H9 (cell line): Measurements from ENCODE around the gene CHAF1B. TPM values are rescaled to one million over a fixed set of nuclear protein-coding genes. Genes with fewer than 3 reads are reported as not detected.

Experiments
- DNase-seq: peaks from one replicate; pipeline ENCODE4 v3.0.0-alpha.2; 2017
- H2AFZ ChIP-seq: one replicate; pipeline ENCODE4 v1.6.1; 2013; ENCODE audit warnings: mild to moderate bottlenecking, low read length, control low read depth, moderate library complexity
- H2AK5ac ChIP-seq: 2 replicates; pipeline ENCODE4 v1.6.1; 2013; ENCODE audit warnings: low read length, control low read depth, mixed read lengths; ENCODE audit not compliant: insufficient read length
- H2BK120ac ChIP-seq: one replicate; pipeline ENCODE4 v1.6.1; 2013; ENCODE audit warnings: low read depth, mild to moderate bottlenecking, low read length, control low read depth, inconsistent platforms; ENCODE audit not compliant: poor library complexity, severe bottlenecking
- H2BK12ac ChIP-seq: 2 replicates; pipeline ENCODE4 v1.6.1; 2013; ENCODE audit warnings: low read length, control low read depth, mixed read lengths, low read depth; ENCODE audit not compliant: insufficient read length
- H2BK15ac ChIP-seq: 2 replicates; pipeline ENCODE4 v1.6.1; 2013; ENCODE audit warnings: low read depth, low read length, control low read depth
- H2BK20ac ChIP-seq: one replicate; pipeline ENCODE4 v1.6.1; 2013; ENCODE audit warnings: low read depth, mild to moderate bottlenecking, low read length, control low read depth, inconsistent platforms; ENCODE audit not compliant: poor library complexity, severe bottlenecking
- H2BK5ac ChIP-seq: 2 replicates; pipeline ENCODE4 v1.6.1; 2013; ENCODE audit warnings: low read length, control low read depth, mixed read lengths; ENCODE audit not compliant: insufficient read length
- H3K14ac ChIP-seq: 2 replicates; pipeline ENCODE4 v1.6.1; 2013; ENCODE audit warnings: low read length, control low read depth; ENCODE audit not compliant: insufficient read depth
- H3K18ac ChIP-seq: 2 replicates; pipeline ENCODE4 v1.6.1; 2013; ENCODE audit warnings: low read depth, mild to moderate bottlenecking, mixed read lengths, low read length, control low read depth; ENCODE audit not compliant: insufficient read length
- H3K23ac ChIP-seq: 2 replicates; pipeline ENCODE4 v1.6.1; 2013; ENCODE audit warnings: low read length, control low read depth, mixed read lengths, low read depth; ENCODE audit not compliant: insufficient read length
- H3K23me2 ChIP-seq: 2 replicates; pipeline ENCODE4 v1.6.1; 2013; ENCODE audit warnings: low read depth, mild to moderate bottlenecking, mixed read lengths, low read length, control low read depth; ENCODE audit not compliant: insufficient read length, poor library complexity, severe bottlenecking
- H3K27ac ChIP-seq: 2 replicates; pipeline ENCODE4 v1.5.1; 2013; ENCODE audit warnings: low read length, control low read depth, mixed read lengths, low read depth; ENCODE audit not compliant: insufficient read length
- H3K27me3 ChIP-seq: 2 replicates; pipeline ENCODE4 v1.6.1; 2013; ENCODE audit warnings: low read length, control low read depth, inconsistent platforms; ENCODE audit not compliant: insufficient read depth
- H3K4ac ChIP-seq: 2 replicates; pipeline ENCODE4 v1.6.1; 2013; ENCODE audit warnings: low read depth, mild to moderate bottlenecking, control low read depth, inconsistent platforms, low read length, moderate library complexity
- H3K4me1 ChIP-seq: 2 replicates; pipeline ENCODE4 v1.6.1; 2013; ENCODE audit warnings: low read length, control low read depth, inconsistent platforms; ENCODE audit not compliant: insufficient read depth
- H3K4me2 ChIP-seq: 2 replicates; pipeline ENCODE4 v1.6.1; 2013; ENCODE audit warnings: low read length, control low read depth, mixed read lengths; ENCODE audit not compliant: insufficient read length, insufficient read depth
- H3K56ac ChIP-seq: 2 replicates; pipeline ENCODE4 v1.6.1; 2013; ENCODE audit warnings: low read depth, mild to moderate bottlenecking, mixed read lengths, low read length, control low read depth; ENCODE audit not compliant: insufficient read length
- H3K79me1 ChIP-seq: 2 replicates; pipeline ENCODE4 v1.6.1; 2013; ENCODE audit warnings: low read depth, mild to moderate bottlenecking, moderate library complexity, low read length, control low read depth, inconsistent platforms; ENCODE audit not compliant: insufficient read depth, poor library complexity, severe bottlenecking
- H3K79me2 ChIP-seq: 2 replicates; pipeline ENCODE4 v1.6.1; 2013; ENCODE audit warnings: low read length, control low read depth, inconsistent platforms; ENCODE audit not compliant: insufficient read depth
- H3K9ac ChIP-seq: 2 replicates; pipeline ENCODE4 v1.6.1; 2013; ENCODE audit warnings: low read length, control low read depth, mixed read lengths; ENCODE audit not compliant: insufficient read length; ENCODE audit errors: extremely low read depth
- H3K9me3 ChIP-seq: one replicate; pipeline ENCODE4 v1.6.1; 2013; ENCODE audit warnings: low read depth, low read length, inconsistent platforms; ENCODE audit not compliant: control insufficient read depth
- H3T11ph ChIP-seq: one replicate; pipeline ENCODE4 v1.6.1; 2013; ENCODE audit warnings: mild to moderate bottlenecking, low read length, control low read depth, inconsistent platforms
- H4K20me1 ChIP-seq: one replicate; pipeline ENCODE4 v1.6.1; 2013; ENCODE audit not compliant: control insufficient read depth, insufficient read length, insufficient read depth
- H4K5ac ChIP-seq: 2 replicates; pipeline ENCODE4 v1.6.1; 2013; ENCODE audit warnings: low read depth, mild to moderate bottlenecking, mixed read lengths, low read length, control low read depth; ENCODE audit not compliant: insufficient read length
- H4K8ac ChIP-seq: replicated peaks from 2 replicates; pipeline ENCODE4 v1.6.1; 2013; ENCODE audit warnings: low read length, control low read depth, mixed read lengths, low read depth; ENCODE audit not compliant: insufficient read length
- H4K91ac ChIP-seq: 2 replicates; pipeline ENCODE4 v1.6.1; 2013; ENCODE audit warnings: low read depth, mild to moderate bottlenecking, moderate library complexity, mixed read lengths, low read length, control low read depth; ENCODE audit not compliant: insufficient read length
- H3K27ac Mint-ChIP-seq, 3 experiments: 2 replicates in 2 of 3; 3 replicates in 1 of 3; pipeline ENCODE4 v1.8.0; 2020 to 2021; ENCODE audit warnings: mixed read lengths in 3 of 3, mild to moderate bottlenecking in 1 of 3, moderate library complexity in 1 of 3
- H3K27me3 Mint-ChIP-seq: 2 replicates; pipeline ENCODE4 v1.8.0; 2021; ENCODE audit warnings: low read depth, mild to moderate bottlenecking, moderate library complexity, mixed read lengths
- H3K36me3 Mint-ChIP-seq, 3 experiments: 2 replicates in 2 of 3; 3 replicates in 1 of 3; pipeline ENCODE4 v1.8.0; 2020 to 2021; ENCODE audit warnings: low read depth in 3 of 3, mixed read lengths in 3 of 3; ENCODE audit not compliant: insufficient read depth in 1 of 3
- H3K4me1 Mint-ChIP-seq, 2 experiments: 2 replicates each; pipeline ENCODE4 v1.8.0; 2020; ENCODE audit warnings: mixed read lengths in 2 of 2
- H3K4me3 Mint-ChIP-seq, 2 experiments: 2 replicates in 1 of 2; 3 replicates in 1 of 2; pipeline ENCODE4 v1.8.0; 2020 to 2021; ENCODE audit warnings: mild to moderate bottlenecking in 2 of 2, mixed read lengths in 2 of 2, moderate library complexity in 1 of 2
- H3K9me3 Mint-ChIP-seq, 2 experiments: 2 replicates in 1 of 2; 3 replicates in 1 of 2; pipeline ENCODE4 v1.8.0; 2020; ENCODE audit warnings: mild to moderate bottlenecking in 2 of 2, mixed read lengths in 2 of 2, moderate library complexity in 1 of 2
- WGBS: extraction: QIAGEN DNeasy Blood & Tissue Kit; methylation state at CpG from one replicate; pipeline ENCODE4 v1.1.7; 2013; ENCODE audit warnings: missing lambda C conversion rate, low lambda C conversion rate, mixed read lengths; ENCODE audit not compliant: insufficient read length; ENCODE audit errors: extremely low coverage; 5-methylcytosine and 5-hydroxymethylcytosine counted together
- total RNA-seq: library from RNA; stranded (reverse); gene quantifications from 2 replicates; pipeline ENCODE4 v1.2.1, GENCODE V29; 2021
- TF ChIP-seq, protein P1 (sequence below): fragments of 200-600 bp; sonication (generic); conservative IDR thresholded peaks from 3 replicates; pipeline ENCODE4 v1.8.0; 2021; ENCODE audit warnings: antibody characterized with exemption, mild to moderate bottlenecking

Gene CHAF1B
- total RNA-seq, 1 experiment from 2014 or later: 19.3 TPM

GRCh38 chr21:36430841-36431240, 45.6 kb downstream of the CHAF1B start:
- no peak overlapping the region; a peak in 1 of 7 replicates for H3K27ac Mint-ChIP-seq

More at GRCh38 chr21:36430841-36431240, 45.6 kb downstream of the CHAF1B start:
- H2AK5ac ChIP-seq: no peak overlapping the region
- H2BK12ac ChIP-seq: no peak overlapping the region
- H4K20me1 ChIP-seq: no peaks in the 10 kb centered on the region
- H3K56ac ChIP-seq: no peak overlapping the region
- H3K9me3 Mint-ChIP-seq: no peaks in the 10 kb centered on the region; a peak in 1 of 5 replicates
- no peak overlapping the region for H4K8ac ChIP-seq
- H4K5ac ChIP-seq: no peak overlapping the region
- no peak overlapping the region for H2AFZ ChIP-seq
- H3K4me3 Mint-ChIP-seq: no peak overlapping the region
- H3K4me1 Mint-ChIP-seq: peaks cover 17 to 22% of the 10 kb centered on the region in 2 experiments
- H3K4me1 ChIP-seq: 0 out of 2 replicates have a peak, but pooled peaks cover 2% of the 10 kb centered on the region
- TF ChIP-seq, protein P1, sequence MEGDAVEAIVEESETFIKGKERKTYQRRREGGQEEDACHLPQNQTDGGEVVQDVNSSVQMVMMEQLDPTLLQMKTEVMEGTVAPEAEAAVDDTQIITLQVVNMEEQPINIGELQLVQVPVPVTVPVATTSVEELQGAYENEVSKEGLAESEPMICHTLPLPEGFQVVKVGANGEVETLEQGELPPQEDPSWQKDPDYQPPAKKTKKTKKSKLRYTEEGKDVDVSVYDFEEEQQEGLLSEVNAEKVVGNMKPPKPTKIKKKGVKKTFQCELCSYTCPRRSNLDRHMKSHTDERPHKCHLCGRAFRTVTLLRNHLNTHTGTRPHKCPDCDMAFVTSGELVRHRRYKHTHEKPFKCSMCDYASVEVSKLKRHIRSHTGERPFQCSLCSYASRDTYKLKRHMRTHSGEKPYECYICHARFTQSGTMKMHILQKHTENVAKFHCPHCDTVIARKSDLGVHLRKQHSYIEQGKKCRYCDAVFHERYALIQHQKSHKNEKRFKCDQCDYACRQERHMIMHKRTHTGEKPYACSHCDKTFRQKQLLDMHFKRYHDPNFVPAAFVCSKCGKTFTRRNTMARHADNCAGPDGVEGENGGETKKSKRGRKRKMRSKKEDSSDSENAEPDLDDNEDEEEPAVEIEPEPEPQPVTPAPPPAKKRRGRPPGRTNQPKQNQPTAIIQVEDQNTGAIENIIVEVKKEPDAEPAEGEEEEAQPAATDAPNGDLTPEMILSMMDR: no peak
- no peak overlapping the region for H2BK15ac ChIP-seq
- no peak overlapping the region for H3K18ac ChIP-seq
- no peak overlapping the region for H3K4me2 ChIP-seq
- no peak overlapping the region for H3K9ac ChIP-seq
- no peaks in the 10 kb centered on the region for H3K23me2 ChIP-seq
- no peaks in the 10 kb centered on the region for H3K27me3 ChIP-seq
- H3K4ac ChIP-seq: no peak overlapping the region
- no peak overlapping the region for H4K91ac ChIP-seq
- H2BK5ac ChIP-seq: no peak overlapping the region
- H3K36me3 Mint-ChIP-seq: no peaks in the 10 kb centered on the region
- H3K27me3 Mint-ChIP-seq: no peaks in the 10 kb centered on the region
- H3K79me2 ChIP-seq: no peaks in the 10 kb centered on the region
- no peak overlapping the region for H3K14ac ChIP-seq
- H3K27ac ChIP-seq: no peak overlapping the region
- H3T11ph ChIP-seq: no peak overlapping the region
- H3K23ac ChIP-seq: no peak overlapping the region
- no peak overlapping the region for H2BK20ac ChIP-seq
- H3K79me1 ChIP-seq: no peaks in the 10 kb centered on the region
- no peak overlapping the region for H2BK120ac ChIP-seq
- WGBS: no CpG with 5 or more reads among the region's 4 CpGs
- no peaks in the 10 kb centered on the region for H3K9me3 ChIP-seq
- no peak for DNase-seq
